Ammon's horn (tissue), 1 donor: Measurements from ENCODE around the gene TNFRSF1A.

Source experiments
- DNase-seq: peaks from one replicate; pipeline ENCODE4 v3.0.0-alpha.2; 2016; ENCODE audit warnings: low spot score

Gene TNFRSF1A

DNA sequence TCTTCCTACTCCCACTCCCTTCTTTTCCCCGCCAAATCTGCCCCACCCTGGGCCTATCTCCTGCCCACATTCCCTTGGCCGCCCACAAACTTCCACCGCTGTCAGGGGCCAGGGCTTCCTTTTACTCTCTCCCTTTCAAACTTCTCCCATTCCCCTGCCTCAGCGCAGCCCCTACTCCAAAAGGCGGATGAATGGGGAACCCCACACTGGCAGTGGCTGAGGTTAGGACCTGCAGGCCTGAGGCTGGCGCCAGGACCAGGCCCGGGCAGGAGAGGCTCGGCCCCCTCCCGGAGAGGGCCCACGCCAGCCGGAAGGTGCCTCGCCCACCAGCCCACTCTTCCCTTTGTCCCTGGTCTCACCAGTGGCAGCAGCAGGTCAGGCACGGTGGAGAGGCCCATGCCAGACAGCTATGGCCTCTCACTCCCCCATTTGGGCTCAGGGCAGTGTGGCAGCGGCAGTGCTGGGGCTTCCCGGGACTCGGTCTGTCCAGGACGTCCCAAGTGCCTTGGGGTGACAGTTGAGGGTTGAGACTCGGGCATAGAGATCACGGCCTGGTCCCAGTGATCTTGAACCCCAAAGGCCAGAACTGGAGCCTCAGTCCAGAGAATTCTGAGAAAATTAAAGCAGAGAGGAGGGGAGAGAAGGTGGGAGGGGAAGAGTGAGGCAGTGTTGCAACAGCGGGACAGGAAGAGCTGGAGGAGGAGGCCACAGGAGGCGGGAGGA is at the start of gene TNFRSF1A:
TNFRSF1A (minus strand) TSS at position 660 of the 723 bp plus-strand sequence; CDS start at position 398, 262 bp downstream.
- DNase-seq, result peak; percentile 86

- DNase-seq, result no peak
These were observed 49.1 kb upstream of the TNFRSF1A start for GRCh38 chr12:6391013-6391412.

GRCh38 chr12:6390084-6390799 is 48.4 kb upstream of the TNFRSF1A start:
- no peak for DNase-seq

- DNase-seq, result no peak
These were observed 45.7 kb upstream of the TNFRSF1A start for GRCh38 chr12:6387541-6387940.

- no peak for DNase-seq
These were observed 44.6 kb upstream of the TNFRSF1A start for GRCh38 chr12:6386491-6386890.

DNA sequence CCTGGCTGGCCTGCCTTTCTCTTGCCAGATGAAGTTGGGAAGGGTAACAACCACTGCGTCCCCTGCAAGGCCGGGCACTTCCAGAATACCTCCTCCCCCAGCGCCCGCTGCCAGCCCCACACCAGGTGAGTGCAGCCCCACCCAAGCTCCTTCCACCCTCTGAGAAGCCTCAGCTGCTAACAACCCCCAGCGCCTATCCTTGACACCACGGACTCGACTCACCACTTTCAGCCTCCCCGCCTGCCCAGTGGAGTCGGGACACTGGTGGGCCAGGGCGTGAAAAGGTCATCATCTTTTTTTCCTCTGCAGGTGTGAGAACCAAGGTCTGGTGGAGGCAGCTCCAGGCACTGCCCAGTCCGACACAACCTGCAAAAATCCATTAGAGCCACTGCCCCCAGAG is 44.2 kb upstream of the TNFRSF1A start:
- no peak for DNase-seq

DNA sequence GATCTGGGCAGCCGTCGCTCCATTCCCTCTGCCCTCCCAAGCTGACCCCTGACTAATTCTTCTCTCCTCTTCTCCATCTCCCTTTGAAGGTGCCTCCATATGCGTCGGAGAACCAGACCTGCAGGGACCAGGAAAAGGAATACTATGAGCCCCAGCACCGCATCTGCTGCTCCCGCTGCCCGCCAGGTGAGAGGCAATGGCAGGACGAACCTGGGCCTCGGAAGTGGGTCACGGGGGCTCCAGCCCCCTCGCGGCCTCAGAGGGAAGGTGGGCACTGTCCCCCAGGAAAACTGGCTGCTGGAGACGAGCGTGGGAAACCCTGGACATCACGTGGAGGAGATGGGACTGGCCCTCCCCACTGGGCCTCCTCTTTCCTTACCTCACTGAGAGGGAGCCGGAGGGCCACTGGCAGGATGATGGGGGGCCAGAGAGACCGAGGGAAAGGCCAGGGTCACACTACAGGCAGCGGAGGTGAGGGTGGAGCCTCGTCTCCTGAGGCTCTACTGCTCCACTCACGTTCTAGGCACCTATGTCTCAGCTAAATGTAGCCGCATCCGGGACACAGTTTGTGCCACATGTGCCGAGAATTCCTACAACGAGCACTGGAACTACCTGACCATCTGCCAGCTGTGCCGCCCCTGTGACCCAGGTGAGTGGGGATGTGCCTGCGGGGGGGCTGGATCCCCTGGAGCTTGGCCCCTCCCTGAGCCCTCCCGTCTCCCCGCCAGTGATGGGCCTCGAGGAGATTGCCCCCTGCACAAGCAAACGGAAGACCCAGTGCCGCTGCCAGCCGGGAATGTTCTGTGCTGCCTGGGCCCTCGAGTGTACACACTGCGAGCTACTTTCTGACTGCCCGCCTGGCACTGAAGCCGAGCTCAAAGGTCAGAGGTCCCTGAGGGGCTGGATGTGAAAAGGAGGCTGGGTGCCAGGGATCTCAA is 42.9 kb upstream of the TNFRSF1A start:
- DNase-seq, result no peak

DNA sequence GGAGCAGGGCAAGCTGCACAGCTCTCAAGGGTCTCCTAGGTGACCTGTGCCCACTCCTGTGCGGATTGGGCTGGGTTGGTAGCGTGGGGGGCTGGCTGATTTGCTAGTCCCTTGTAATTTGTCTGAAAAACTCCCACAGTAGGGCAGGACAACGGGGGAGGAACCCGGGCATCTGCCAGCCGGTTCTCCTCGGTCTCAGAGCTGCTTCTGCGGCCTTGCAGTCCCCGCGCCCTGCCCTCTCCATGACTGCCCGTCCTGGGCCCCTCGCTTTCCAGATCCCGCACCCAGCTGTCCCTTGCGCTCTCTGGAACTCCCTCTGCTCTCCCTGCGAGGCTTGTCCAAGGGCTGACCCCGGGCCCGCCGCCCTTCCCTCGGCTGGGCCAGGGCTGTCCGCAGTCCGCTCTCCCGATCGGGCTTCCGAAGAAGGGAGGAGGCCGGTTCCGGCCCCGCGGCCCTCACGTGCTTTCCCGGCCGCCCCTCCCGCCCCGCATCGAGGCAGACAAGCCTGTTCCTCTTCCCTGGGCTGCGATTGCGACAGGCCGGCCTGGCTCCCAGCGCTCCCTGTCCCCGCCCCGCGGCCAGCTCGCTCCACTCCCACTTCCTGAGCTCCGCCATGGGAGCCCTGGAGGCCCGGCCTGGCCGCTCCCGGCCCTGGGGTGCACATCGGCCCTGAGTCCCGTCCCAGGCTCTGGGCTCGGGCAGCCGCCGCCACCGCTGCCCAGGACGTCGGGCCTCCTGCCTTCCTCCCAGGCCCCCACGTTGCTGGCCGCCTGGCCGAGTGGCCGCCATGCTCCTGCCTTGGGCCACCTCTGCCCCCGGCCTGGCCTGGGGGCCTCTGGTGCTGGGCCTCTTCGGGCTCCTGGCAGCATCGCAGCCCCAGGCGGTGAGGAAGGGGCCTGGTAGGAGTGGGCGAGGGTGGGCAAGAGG is 42.0 kb upstream of the TNFRSF1A start, which contains the start of gene LTBR:
LTBR (plus strand) TSS at position 591 of the 927 bp plus-strand sequence; CDS start at position 788, 197 bp downstream.
- DNase-seq, result peak; percentile 84

DNA sequence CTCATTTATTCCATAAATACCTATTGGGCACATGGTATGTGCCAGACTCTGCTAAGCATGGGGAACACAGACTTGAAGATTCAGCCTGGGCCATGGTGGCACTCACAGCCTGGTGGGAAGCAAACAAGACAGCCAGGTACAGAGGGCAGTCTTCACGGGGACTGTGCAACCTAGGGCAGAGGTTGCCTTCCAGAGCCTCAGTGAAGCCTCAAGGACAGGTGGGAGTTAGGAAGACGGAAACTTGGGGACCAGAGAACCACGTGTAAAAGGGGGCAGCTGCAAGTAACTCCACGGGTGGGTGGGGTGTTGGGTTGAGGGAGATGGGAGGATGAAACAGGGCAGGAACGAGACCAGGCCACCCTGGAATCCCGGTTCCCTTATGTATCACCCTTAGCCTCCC is 41.1 kb upstream of the TNFRSF1A start:
- DNase-seq, result no peak

DNA sequence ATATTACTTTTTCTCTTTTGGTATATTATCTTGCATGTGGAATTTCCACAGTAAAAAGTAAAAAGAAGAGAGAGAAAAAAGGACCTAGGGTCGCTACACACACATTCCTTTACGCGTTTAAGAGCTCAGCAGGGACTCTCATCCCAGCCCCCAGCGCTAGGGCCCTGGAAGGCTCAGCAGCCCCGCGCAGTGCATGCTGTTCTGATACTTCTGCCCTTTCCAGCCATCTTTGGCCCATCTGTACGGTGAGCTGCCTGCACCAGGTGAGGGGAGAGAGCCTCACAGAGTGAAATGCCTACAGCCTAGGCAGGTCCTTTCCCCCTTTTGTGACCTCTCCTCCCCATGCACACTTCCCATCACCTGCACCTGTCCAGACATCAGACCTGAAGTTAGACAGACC is 40.5 kb upstream of the TNFRSF1A start:
- no peak for DNase-seq

DNA sequence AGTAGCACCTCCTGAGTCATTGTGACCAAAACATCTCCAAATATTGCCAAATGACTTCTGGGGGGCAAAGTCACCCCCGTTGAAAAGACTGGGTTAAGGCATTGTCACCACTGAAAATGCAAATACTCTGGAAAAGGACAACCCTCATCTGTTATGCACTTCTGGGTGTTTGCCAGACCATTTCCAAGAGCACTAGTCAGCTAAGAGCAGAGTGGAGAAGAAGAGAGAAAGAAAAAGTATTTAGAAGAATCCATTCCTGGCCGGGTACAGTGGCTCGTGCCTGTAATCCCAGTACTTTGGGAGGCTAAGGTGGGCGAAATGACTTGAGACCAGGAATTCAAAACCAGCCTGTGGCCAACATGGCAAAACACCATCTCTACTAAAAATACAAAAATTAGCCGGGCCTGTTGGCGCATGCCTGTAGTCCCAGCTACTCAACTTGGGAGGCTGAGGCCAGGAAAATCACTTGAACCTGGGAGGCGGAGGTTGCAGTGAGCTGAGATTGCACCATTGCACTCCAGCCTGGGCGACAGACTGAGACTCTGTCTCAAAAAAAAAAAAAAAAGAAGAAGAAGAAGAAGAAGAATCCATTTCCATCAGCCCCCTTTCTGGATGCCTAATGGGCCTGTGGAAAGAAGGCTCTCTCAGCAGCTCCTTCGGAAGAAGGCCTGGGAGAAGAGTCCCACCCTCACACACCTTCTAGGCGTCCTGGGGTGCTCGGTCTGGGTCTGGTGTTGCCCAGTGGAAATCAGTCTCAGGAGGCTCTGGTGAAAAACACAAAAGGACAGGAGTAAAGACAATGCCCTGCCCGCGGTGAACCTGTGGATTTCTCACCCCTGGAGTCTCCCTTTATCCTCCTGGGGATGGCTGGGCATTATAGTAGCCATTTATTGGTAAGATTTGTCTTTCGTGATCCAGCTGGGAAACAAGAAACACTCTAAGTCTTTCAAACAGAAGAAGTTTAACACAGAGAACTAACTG is 38.6 kb upstream of the TNFRSF1A start:
- DNase-seq, result no peak

DNA sequence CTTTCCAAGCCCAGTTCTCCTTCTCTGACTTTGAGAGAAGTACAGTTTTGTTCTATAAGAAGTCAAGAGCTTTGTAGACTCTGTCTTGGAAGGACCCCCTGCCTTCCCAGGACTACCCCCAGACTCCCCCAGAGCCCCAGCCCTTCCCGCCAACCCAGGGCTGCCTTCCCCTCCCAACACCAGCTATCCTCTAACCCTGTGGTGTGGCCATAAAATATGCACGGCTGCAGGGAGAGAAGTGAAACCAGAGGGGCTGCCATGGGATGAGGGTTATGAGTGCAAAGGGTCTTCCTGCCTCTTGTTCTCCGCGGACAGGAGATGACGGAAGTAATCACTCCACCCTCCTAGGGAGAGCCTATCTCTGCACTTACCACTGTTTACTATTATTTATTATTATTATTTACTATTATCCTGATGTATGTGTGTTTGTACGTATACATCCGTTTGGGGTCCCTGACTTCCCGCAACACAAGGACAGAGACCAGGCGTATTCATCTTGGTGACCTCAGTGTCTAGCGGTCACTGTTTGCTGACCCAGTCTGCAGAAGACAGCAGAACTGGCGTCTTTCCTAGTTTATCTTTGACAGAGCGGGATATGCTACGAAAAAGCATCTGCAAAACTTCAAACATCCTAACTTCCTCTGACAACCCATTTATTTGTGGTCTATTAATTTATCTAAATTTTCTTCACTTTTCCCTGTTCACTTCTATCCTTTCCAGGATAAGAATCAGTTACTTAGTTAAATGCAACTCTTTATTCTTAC is 37.0 kb upstream of the TNFRSF1A start:
- DNase-seq, result peak; percentile 45

- no peak for DNase-seq
These were observed 35.8 kb upstream of the TNFRSF1A start for GRCh38 chr12:6377667-6377994.

DNA sequence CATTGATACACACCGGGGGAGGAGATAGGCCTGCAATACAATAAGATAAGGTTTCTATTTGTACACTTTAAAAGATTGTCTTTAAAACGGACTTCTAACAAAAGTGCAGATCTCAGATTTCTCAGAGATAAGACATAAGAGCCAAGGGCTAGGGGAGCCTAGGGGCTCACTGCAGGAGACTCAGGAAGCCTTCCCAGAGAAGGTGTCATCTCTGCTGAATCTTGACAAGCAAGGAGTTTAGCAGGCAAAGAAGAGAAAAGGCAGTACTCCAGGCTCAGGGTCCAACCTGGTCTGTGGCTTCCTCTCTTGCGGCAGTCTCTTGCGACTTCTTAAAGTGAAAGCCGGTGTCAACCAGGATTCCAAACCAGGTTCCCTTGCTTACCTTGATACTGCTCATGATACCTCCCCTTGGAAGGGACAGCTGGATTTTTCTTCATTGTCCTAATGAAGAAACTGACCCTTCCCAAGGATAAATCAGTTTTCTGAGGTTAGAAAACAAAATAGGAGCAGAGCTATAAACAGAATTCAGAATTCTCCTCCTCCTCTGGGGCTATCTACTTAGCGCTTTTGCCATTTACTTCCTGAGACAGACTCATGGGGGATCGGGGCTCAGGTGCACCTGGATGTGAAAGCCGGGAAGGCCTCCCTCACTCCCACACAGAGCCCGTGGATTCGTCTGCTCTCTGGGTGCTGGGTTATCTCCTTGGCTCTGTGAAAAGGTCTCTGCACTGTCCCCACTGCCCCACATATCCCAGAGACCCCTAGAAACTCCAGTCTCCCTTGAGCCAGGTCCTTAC is 35.2 kb upstream of the TNFRSF1A start:
- DNase-seq, result no peak

GRCh38 chr12:6376079-6376869 is 34.4 kb upstream of the TNFRSF1A start:
- no peak for DNase-seq

- no peak for DNase-seq
These were observed 33.6 kb upstream of the TNFRSF1A start, which contains the start of gene SCNN1A for GRCh38 chr12:6375269-6376078. Gene SCNN1A, minus strand, starts transcription at chr12:6375563. Its CDS starts 780 bp downstream, at chr12:6374783.

GRCh38 chr12:6374786-6375160 is 32.9 kb upstream of the TNFRSF1A start:
- DNase-seq, result no peak
